ENCODE data around the gene SPAG8.

SPAG8 gene

DNA sequence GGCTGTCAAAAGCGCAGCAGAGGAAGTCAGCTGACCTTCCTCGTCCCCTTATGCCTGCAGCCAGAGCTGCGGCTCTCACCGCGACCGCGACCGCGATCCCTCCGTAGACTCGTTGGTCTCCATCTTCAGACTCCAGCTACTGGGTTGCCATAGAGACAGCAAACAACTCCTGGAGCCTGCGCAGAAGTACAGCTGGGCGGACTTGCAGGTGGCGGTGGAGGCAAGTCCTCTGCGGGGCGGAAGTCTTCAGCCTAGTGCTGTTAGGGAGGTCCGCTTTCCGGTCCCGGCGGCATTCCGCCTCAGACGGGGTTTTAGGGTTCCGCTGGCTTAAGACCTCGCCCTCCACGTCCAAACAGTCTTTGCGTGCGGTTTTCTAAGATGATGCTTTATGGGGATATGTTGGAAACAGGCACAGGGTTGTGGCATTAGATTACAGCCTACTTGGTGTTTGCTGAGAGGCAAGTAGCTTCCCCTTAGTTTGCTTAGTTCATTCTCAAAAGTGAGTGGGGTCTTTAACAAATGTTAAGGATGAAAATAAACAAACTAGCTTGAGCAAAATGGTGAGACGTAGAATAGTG, at the start of gene SPAG8:
TSS of gene SPAG8 (minus strand) at position 238 of the 578 bp plus-strand sequence. CDS start at position 123, 115 bp downstream.
- no peaks in the 10 kb centered on the region for H4K20me1 ChIP-seq (ENCODE audit: insufficient read depth, low read length)
- H2AFZ ChIP-seq (ENCODE audit: low read length), result no peak within 1 kb of the TSS
- peak within 1 kb of the TSS; percentile 42; the same call in 1 of the 2 replicates for H3K9ac ChIP-seq (ENCODE audit: low read length)
- H3K9me3 ChIP-seq (ENCODE audit: low read length), result no peaks in the 10 kb centered on the region
- no peaks in the 10 kb centered on the region for H3K9me2 ChIP-seq (ENCODE audit: low read depth, low read length)
- peaks cover 33% of the 10 kb centered on the region for H3K4me1 ChIP-seq (ENCODE audit: insufficient read depth, low read length, severe bottlenecking)
- H3K79me2 ChIP-seq (ENCODE audit: insufficient read depth, low read length), result no peaks in the 10 kb centered on the region
- H3K27ac ChIP-seq (ENCODE audit: low read depth, low read length, poor library complexity, severe bottlenecking), result peak within 1 kb of the TSS; percentile 58
- TF ChIP-seq CTCF (IDR thresholded peaks at IDR 0.05; ENCODE audit: low read length) (no peak), EZH2 (IDR thresholded peaks at IDR 0.05; ENCODE audit: borderline replicate concordance, low read length) (no peak)
- H3K4me3 ChIP-seq (ENCODE audit: low read depth, low read length, poor library complexity, severe bottlenecking), result peak within 1 kb of the TSS; percentile 59
- no peaks in the 10 kb centered on the region; the same call in none of the 2 replicates for H3K36me3 ChIP-seq (ENCODE audit: insufficient read depth, low read length)
- H3K27me3 ChIP-seq (ENCODE audit: insufficient read depth, low read length), result no peaks in the 10 kb centered on the region
- H3K4me2 ChIP-seq (ENCODE audit: low read length), result peak within 1 kb of the TSS; percentile 75
- H3F3A ChIP-seq (ENCODE audit: insufficient read depth, low read length), result no peaks in the 10 kb centered on the region

DNA sequence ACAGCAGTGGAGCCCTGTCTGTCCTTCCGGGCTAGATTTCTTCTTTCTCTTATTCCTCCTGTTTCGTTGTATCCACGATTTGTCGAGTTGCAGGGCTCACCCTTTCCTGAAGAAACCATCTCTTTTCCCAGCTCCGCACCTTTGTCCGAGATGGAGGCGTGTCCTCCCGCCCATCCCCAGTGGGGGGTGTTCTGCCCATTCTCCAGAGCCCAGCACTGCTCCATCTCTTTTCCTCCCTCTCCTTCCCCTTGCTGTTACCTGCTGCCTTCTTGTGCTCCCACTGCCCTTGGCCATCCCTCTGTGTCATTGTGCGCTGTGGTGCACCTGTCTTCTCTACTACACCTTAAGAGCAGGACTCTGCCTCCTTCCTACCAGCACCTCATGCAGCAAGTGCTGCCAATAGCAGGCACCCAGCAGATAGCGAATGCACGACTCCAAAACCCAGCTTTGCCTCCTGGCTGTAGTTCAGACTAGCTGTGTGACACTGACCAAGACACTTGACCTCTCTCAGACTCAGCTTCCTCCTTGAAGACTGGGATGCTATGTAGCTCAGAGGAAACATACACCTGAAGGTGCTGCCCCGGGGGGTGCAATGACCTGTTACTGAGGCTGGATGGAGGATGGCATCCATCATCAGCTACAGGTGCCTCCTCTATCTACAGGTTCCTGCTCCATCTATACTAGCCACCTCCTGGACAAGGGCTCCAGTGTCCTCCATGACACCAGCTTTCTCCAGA, 49.3 kb upstream of the SPAG8 start:
- Histone ChIP-seq H3K4me3 (ENCODE audit: low read depth, low read length, poor library complexity, severe bottlenecking) (no peak overlapping the region), H3K79me2 (ENCODE audit: insufficient read depth, low read length) (no peaks in the 10 kb centered on the region), H3K27ac (ENCODE audit: low read depth, low read length, poor library complexity, severe bottlenecking) (no peak overlapping the region), H2AFZ (ENCODE audit: low read length) (no peak overlapping the region), H3K4me1 (ENCODE audit: insufficient read depth, low read length, severe bottlenecking) (no peaks in the 10 kb centered on the region), H4K20me1 (ENCODE audit: insufficient read depth, low read length) (no peaks in the 10 kb centered on the region), H3K27me3 (ENCODE audit: insufficient read depth, low read length) (no peaks in the 10 kb centered on the region), H3K4me2 (ENCODE audit: low read length) (no peak overlapping the region), H3K9me2 (ENCODE audit: low read depth, low read length) (no peaks in the 10 kb centered on the region), H3K9me3 (ENCODE audit: low read length) (no peaks in the 10 kb centered on the region), H3K36me3 (ENCODE audit: insufficient read depth, low read length) (no peaks in the 10 kb centered on the region), H3F3A (ENCODE audit: insufficient read depth, low read length) (no peaks in the 10 kb centered on the region), H3K9ac (ENCODE audit: low read length) (no peak overlapping the region)
- TF ChIP-seq CTCF (IDR thresholded peaks at IDR 0.05; ENCODE audit: low read length), result no peak
- no peak for TF ChIP-seq EZH2 (IDR thresholded peaks at IDR 0.05; ENCODE audit: borderline replicate concordance, low read length)

DNA sequence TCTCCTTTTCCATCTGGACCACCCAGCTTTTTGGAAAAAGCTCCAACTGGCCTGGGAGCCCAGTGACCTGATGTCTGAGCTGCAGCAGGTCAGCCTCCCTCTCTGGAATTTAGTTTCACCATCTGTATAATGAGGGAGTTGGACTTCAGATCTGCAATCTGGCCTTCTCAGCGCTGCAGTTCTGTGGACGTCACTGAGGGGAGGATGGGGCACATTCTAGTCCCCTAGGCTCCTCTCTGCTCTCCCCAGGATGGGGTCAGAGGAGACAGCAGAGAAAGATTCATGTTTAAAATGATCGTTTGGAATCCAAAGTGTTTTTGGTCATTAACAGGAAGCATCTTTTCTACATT, 47.9 kb upstream of the SPAG8 start:
- no peak for TF ChIP-seq EZH2 (IDR thresholded peaks at IDR 0.05; ENCODE audit: borderline replicate concordance, low read length)
- no peak for TF ChIP-seq CTCF (IDR thresholded peaks at IDR 0.05; ENCODE audit: low read length)

More for the DNA sequence above, 47.9 kb upstream of the SPAG8 start:
- Histone ChIP-seq H3K27ac (ENCODE audit: low read depth, low read length, poor library complexity, severe bottlenecking) (no peak overlapping the region), H3K36me3 (ENCODE audit: insufficient read depth, low read length) (no peaks in the 10 kb centered on the region), H3K9me3 (ENCODE audit: low read length) (no peaks in the 10 kb centered on the region), H4K20me1 (ENCODE audit: insufficient read depth, low read length) (no peaks in the 10 kb centered on the region), H2AFZ (ENCODE audit: low read length) (no peak overlapping the region), H3K4me2 (ENCODE audit: low read length) (no peak overlapping the region), H3K9me2 (ENCODE audit: low read depth, low read length) (no peaks in the 10 kb centered on the region), H3K9ac (ENCODE audit: low read length) (no peak overlapping the region), H3K79me2 (ENCODE audit: insufficient read depth, low read length) (no peaks in the 10 kb centered on the region), H3K27me3 (ENCODE audit: insufficient read depth, low read length) (no peaks in the 10 kb centered on the region), H3K4me1 (ENCODE audit: insufficient read depth, low read length, severe bottlenecking) (no peaks in the 10 kb centered on the region), H3K4me3 (ENCODE audit: low read depth, low read length, poor library complexity, severe bottlenecking) (no peak overlapping the region), H3F3A (ENCODE audit: insufficient read depth, low read length) (no peaks in the 10 kb centered on the region)

Data from OCI-LY1 (cell line).